ELF-1 (cell line): ENCODE data around the gene NDC80.
A peak's percentile ranks its signal among the peaks of the same experiment; 100 is the strongest.

Experiments used
- DNase-seq: peaks from one replicate; pipeline ENCODE4 v3.0.0-alpha.2; 2016; ENCODE audit warnings: low read depth, low spot score

Gene NDC80

GRCh38 chr18:2557536-2557935 lies 13.8 kb upstream of the NDC80 start:
- no peak for DNase-seq

- no peak for DNase-seq
Measured at GRCh38 chr18:2559249-2559648, 12.1 kb upstream of the NDC80 start.

- DNase-seq = no peak
Measured at GRCh38 chr18:2564373-2564772, 7.0 kb upstream of the NDC80 start.

- no peak for DNase-seq
Measured at GRCh38 chr18:2568129-2568528, 3.2 kb upstream of the NDC80 start.

GRCh38 chr18:2568605-2569004 lies 2.8 kb upstream of the NDC80 start:
- DNase-seq = no peak

GRCh38 chr18:2569338-2570207 lies 1.8 kb upstream of the NDC80 start:
- DNase-seq = no peak

GRCh38 chr18:2570772-2571199 lies 571 bp upstream of the NDC80 start:
- DNase-seq = no peak

- peak; percentile 18 for DNase-seq
Measured at GRCh38 chr18:2572171-2572569, 813 bp downstream of the NDC80 start.

- DNase-seq = no peak
Measured at GRCh38 chr18:2572892-2573291, 1.5 kb downstream of the NDC80 start.

GRCh38 chr18:2573408-2573807 lies 2.1 kb downstream of the NDC80 start:
- no peak for DNase-seq

GRCh38 chr18:2587788-2588187 lies 16.4 kb downstream of the NDC80 start:
- DNase-seq = no peak

GRCh38 chr18:2588666-2589344 lies 17.4 kb downstream of the NDC80 start:
- no peak for DNase-seq

- no peak for DNase-seq
Measured at GRCh38 chr18:2589345-2590068, 18.1 kb downstream of the NDC80 start.

- no peak for DNase-seq
Measured at GRCh38 chr18:2590303-2590702, 18.9 kb downstream of the NDC80 start.

GRCh38 chr18:2597639-2598038 lies 26.3 kb downstream of the NDC80 start:
- no peak for DNase-seq

- DNase-seq = no peak
Measured at GRCh38 chr18:2602844-2603243, 31.5 kb downstream of the NDC80 start.

- no peak for DNase-seq
Measured at GRCh38 chr18:2606335-2606734, 35.0 kb downstream of the NDC80 start.

- DNase-seq = no peak
Measured at GRCh38 chr18:2609604-2610003, 38.2 kb downstream of the NDC80 start.

- no peak for DNase-seq
Measured at GRCh38 chr18:2610549-2610948, 39.2 kb downstream of the NDC80 start.

GRCh38 chr18:2612996-2613395 lies 41.6 kb downstream of the NDC80 start:
- no peak for DNase-seq

GRCh38 chr18:2617401-2617998 lies 46.1 kb downstream of the NDC80 start:
- DNase-seq = no peak

- no peak for DNase-seq
Measured at GRCh38 chr18:2618009-2618408, 46.7 kb downstream of the NDC80 start.
